ENCODE data around the gene BRCA1.

Gene BRCA1

DNA sequence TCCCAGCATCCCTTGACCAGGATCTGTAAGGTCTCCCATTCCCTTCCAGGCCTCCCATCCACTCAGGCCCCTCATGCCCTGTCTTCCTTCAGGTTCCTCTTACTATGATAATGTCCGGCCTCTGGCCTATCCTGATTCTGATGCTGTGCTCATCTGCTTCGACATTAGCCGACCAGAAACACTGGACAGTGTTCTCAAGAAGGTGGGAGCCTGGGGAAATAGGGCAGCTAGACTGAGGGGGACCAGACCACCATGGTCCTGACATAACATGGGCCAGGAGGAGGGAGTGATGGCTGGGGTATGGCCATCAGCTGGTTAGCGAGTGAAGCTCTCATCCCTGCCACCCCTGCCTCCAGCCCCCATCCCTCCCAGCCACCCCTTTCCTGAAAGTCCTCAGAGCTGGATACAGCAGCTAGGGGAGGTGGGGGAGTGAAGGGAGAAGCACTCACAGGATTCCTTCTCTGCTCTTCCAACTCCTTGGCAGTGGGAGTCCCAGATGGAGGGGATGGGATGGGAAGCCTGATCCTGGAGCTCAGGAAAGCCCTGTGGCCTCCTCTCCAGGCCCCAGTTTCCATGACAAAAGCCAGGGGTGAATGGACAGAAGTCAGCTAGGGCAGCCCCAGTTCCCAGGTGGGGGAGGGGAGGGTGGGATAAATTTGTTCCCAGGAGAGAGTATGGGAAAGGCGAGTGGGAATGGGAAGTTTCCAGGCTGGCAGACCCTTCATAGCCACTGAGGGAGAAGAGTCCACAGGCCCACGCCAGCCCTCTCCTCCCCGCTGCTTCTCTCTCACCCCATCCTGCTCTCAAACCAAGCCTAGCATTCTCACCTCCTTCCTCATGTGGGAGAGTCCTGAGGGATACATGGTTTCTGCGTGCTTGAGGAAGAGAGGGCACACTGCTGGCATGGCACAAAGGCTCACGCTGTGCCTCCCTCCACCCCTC, 97.8 kb downstream of the BRCA1 start:
- TF ChIP-seq, protein P1, sequence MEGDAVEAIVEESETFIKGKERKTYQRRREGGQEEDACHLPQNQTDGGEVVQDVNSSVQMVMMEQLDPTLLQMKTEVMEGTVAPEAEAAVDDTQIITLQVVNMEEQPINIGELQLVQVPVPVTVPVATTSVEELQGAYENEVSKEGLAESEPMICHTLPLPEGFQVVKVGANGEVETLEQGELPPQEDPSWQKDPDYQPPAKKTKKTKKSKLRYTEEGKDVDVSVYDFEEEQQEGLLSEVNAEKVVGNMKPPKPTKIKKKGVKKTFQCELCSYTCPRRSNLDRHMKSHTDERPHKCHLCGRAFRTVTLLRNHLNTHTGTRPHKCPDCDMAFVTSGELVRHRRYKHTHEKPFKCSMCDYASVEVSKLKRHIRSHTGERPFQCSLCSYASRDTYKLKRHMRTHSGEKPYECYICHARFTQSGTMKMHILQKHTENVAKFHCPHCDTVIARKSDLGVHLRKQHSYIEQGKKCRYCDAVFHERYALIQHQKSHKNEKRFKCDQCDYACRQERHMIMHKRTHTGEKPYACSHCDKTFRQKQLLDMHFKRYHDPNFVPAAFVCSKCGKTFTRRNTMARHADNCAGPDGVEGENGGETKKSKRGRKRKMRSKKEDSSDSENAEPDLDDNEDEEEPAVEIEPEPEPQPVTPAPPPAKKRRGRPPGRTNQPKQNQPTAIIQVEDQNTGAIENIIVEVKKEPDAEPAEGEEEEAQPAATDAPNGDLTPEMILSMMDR (IDR thresholded peaks at IDR 0.05; ENCODE audit: borderline replicate concordance, control extremely low read depth, extremely low read depth, insufficient read depth, missing control alignments), result no peak
- in situ Hi-C loops (cut with MboI; ENCODE audit: low sequenced_read_pairs, unreplicated experiment), result loop anchor here (25.0 kb wide), 1 partner anchor 285 kb away; no protein-coding TSS in a partner anchor
- no peak for DNase-seq (ENCODE audit: low spot score)

DNA sequence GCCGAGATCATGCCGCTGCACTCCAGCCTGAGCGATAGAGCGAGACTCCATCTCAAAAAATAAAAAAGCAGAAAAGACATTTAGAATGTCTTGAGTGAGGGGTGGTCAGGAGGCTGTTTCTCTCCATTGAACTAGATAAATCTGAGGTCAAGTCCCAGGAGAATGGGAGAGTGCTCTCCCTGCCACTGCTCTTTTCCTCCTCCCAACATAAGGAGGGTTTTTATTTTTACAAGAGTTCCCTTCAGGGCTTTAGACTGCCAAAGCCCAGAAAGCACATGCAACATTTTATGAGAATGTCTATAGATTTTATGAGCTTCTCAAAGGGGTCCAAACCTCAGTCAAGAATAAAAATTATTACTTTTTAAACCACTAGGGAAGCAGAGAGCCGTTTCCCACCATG, 98.6 kb downstream of the BRCA1 start:
- in situ Hi-C loops (cut with MboI; ENCODE audit: low sequenced_read_pairs, unreplicated experiment), result loop anchor here (25.0 kb wide), 1 partner anchor 286 kb away; no protein-coding TSS in a partner anchor
- DNase-seq (ENCODE audit: low spot score), result no peak
- TF ChIP-seq, protein P1 (IDR thresholded peaks at IDR 0.05; ENCODE audit: borderline replicate concordance, control extremely low read depth, extremely low read depth, insufficient read depth, missing control alignments), result no peak

DNA sequence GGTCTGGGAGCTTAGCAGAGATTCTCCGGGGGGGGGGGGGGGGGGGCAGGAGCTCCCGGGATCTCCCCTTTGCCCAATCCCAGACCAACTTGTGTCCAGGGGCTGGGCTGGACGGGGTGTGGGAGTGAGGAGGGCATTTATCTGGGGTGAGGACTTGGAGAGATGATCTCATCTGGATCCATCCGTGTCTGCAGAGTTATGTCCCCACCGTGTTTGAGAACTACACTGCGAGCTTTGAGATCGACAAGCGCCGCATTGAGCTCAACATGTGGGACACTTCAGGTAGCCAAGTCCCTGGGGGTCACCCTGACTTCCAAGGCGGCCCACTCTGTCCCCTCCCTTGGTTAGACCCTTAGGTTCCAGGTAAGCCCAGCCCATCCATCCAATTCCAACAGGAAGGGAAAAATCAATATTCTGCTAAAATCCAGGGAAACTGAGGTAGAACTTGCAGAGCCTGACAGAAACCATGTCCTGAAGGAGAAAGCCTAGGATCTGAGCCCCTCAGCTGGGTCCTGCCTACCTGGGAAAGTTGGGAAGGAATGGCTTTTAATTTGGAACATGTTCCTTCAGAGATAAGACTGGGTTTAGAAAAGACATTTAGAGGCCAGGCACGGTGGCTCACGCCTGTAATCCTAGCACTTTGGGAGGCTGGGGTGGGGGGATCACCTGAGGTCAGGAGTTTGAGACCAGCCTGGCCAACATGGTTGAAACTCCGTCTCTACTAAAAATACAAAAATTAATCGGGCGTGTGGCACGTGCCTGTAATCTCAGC, 99.2 kb downstream of the BRCA1 start:
- TF ChIP-seq, protein P1 (IDR thresholded peaks at IDR 0.05; ENCODE audit: borderline replicate concordance, control extremely low read depth, extremely low read depth, insufficient read depth, missing control alignments), result no peak
- no peak for DNase-seq (ENCODE audit: low spot score)
- in situ Hi-C loops (cut with MboI; ENCODE audit: low sequenced_read_pairs, unreplicated experiment), result loop anchor here (25.0 kb wide), 1 partner anchor 286 kb away; no protein-coding TSS in a partner anchor

DNA sequence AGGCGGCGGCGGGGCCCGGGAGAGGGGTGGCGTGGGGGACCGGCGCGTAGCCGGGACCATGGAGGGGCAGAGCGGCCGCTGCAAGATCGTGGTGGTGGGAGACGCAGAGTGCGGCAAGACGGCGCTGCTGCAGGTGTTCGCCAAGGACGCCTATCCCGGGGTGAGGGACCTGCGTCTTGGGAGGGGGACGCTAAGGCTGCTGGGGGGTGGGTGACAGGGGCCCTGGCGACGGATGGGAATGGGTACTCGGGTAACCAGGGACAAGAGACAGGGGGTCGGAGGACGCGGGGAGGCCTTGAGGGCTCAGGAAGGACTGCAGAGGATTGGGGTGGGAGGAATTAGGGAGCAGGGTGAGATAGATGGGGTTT, 99.9 kb downstream of the BRCA1 start:
- in situ Hi-C loops (cut with MboI; ENCODE audit: low sequenced_read_pairs, unreplicated experiment), result loop anchor here (25.0 kb wide), 1 partner anchor 287 kb away; no protein-coding TSS in a partner anchor
- peak; percentile 34 for DNase-seq (ENCODE audit: low spot score)
- TF ChIP-seq, protein P1 (IDR thresholded peaks at IDR 0.05; ENCODE audit: borderline replicate concordance, control extremely low read depth, extremely low read depth, insufficient read depth, missing control alignments), result no peak

DNA sequence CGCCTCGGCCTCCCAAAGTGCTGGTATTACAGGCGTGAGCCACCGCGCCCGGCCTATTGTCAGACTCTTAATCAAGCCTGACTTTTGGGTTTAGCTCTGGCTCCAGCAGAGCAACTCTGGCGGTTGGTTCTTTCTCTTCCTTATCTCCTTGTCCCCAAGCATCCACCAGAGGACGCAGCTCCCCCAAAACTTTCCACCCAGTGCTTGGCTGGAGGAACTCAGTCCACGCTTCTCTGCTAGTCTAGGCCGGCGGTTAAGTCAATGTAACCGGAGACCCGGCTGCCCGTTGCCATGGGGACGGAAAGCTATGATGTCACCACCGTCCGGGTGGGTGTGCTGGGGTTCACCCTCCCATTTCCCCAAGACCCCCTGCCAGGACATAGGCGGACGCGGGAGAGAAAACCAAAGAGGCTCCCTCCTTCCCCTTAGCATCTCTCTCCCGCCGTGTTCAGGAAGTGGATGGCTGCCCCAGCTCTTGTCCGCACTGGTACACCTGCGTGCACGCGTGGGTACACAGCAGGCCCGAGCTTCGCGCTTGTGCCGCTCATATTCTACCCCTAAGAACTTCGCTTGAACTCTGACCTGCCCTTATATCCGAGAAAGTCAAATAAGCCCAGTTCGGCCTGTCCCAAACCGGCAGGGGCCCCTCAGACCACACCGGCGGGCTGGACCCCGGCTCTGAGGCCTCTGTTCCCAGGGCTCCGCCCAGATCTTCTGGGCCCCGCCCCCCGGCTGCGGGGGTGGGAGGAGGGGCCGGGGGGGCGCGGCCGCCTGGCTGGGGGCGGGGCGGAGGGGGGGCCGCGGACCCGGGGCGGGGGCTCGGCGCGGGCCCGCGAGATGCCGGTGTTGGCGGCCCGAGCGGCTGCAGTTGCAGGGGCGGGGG, 100.5 kb downstream of the BRCA1 start, which contains the start of gene RND2:
Gene RND2, plus strand, starts transcription at position 825 of the 883 bp plus-strand sequence. CDS start 117 bp downstream, outside the sequence.
- peak; percentile 93 for DNase-seq (ENCODE audit: low spot score)
- in situ Hi-C loops (cut with MboI; ENCODE audit: low sequenced_read_pairs, unreplicated experiment), result loop anchor here (25.0 kb wide), 1 partner anchor 288 kb away; no protein-coding TSS in a partner anchor
- TF ChIP-seq, protein P1 (IDR thresholded peaks at IDR 0.05; ENCODE audit: borderline replicate concordance, control extremely low read depth, extremely low read depth, insufficient read depth, missing control alignments), result peak; percentile 64
